GM19468 (cell line): ENCODE data around the gene KANSL3.

Source experiments
- ATAC-seq: cut with Tn5 transposase; IDR thresholded peaks from one replicate; pipeline ENCODE4 v1.9.1; 2021; ENCODE audit warnings: mild to moderate bottlenecking, moderate library complexity, moderate number of reproducible peaks; ENCODE audit not compliant: unreplicated experiment; ENCODE audit errors: extremely low read depth

The KANSL3 gene

GRCh38 chr2:96548558-96549465, 89.3 kb downstream of the KANSL3 start:
- no peak for ATAC-seq

- ATAC-seq = no peak
Measured at GRCh38 chr2:96547731-96548171, 90.4 kb downstream of the KANSL3 start.

GRCh38 chr2:96547203-96547641, 90.9 kb downstream of the KANSL3 start:
- no peak for ATAC-seq

GRCh38 chr2:96546797-96547196, 91.3 kb downstream of the KANSL3 start:
- no peak for ATAC-seq

GRCh38 chr2:96546321-96546720, 91.8 kb downstream of the KANSL3 start:
- no peak for ATAC-seq
